ENCODE data around the gene CHAMP1. TPM values are rescaled to one million over a fixed set of nuclear protein-coding genes. Genes with fewer than 3 reads are reported as not detected.

Gene CHAMP1
- total and polyA plus RNA-seq, 2 of the 13 experiments (the other 11 are each of a cell fraction or from before 2014, with no cell fraction given): 8.4 to 9.7 TPM

DNA sequence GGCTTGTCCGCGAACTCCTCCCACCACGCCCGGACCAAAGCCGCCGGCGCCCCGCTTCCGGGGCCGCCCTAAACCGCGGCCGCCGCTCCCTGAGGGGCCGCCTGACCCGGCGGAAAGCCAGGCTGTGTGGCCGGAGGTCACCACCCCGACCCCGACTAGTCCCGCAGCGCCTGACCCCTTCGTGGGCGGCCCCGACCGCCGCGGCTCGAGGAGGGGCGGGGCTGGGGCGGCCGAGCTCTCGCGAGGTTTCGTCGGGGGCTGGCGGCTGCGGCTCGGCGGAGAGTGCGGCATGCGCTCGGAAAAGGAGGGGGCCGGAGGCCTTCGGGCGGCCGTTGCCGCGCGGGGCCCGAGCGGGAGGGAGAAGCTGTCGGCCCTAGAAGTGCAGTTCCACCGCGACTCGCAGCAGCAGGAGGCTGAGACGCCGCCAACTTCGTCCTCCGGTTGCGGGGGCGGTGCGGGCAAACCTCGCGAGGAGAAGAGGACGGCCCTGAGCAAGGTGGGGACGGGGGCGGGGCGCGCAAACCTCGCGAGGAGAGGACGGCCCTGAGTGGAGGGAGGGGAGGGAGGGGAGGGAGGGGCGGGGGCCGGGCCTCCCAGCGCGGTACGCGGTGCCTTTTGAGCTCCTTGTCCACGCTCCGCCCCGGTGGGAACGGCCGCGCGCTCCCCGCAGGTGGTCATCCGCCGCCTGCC lies 32.8 kb upstream of the CHAMP1 start, which contains the start of gene UPF3A (continued):
- TF ChIP-seq, protein P1, sequence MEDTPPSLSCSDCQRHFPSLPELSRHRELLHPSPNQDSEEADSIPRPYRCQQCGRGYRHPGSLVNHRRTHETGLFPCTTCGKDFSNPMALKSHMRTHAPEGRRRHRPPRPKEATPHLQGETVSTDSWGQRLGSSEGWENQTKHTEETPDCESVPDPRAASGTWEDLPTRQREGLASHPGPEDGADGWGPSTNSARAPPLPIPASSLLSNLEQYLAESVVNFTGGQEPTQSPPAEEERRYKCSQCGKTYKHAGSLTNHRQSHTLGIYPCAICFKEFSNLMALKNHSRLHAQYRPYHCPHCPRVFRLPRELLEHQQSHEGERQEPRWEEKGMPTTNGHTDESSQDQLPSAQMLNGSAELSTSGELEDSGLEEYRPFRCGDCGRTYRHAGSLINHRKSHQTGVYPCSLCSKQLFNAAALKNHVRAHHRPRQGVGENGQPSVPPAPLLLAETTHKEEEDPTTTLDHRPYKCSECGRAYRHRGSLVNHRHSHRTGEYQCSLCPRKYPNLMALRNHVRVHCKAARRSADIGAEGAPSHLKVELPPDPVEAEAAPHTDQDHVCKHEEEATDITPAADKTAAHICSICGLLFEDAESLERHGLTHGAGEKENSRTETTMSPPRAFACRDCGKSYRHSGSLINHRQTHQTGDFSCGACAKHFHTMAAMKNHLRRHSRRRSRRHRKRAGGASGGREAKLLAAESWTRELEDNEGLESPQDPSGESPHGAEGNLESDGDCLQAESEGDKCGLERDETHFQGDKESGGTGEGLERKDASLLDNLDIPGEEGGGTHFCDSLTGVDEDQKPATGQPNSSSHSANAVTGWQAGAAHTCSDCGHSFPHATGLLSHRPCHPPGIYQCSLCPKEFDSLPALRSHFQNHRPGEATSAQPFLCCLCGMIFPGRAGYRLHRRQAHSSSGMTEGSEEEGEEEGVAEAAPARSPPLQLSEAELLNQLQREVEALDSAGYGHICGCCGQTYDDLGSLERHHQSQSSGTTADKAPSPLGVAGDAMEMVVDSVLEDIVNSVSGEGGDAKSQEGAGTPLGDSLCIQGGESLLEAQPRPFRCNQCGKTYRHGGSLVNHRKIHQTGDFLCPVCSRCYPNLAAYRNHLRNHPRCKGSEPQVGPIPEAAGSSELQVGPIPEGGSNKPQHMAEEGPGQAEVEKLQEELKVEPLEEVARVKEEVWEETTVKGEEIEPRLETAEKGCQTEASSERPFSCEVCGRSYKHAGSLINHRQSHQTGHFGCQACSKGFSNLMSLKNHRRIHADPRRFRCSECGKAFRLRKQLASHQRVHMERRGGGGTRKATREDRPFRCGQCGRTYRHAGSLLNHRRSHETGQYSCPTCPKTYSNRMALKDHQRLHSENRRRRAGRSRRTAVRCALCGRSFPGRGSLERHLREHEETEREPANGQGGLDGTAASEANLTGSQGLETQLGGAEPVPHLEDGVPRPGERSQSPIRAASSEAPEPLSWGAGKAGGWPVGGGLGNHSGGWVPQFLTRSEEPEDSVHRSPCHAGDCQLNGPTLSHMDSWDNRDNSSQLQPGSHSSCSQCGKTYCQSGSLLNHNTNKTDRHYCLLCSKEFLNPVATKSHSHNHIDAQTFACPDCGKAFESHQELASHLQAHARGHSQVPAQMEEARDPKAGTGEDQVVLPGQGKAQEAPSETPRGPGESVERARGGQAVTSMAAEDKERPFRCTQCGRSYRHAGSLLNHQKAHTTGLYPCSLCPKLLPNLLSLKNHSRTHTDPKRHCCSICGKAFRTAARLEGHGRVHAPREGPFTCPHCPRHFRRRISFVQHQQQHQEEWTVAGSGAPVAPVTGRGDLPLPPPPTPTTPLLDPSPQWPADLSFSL (CRISPR knock-in tag; IDR thresholded peaks at IDR 0.05): no peak
- TF ChIP-seq HCFC1 (IDR thresholded peaks at IDR 0.05; ENCODE audit: low read depth, low read length): no peak
- 0 out of 2 replicates have a peak, but pooled peaks have one; percentile 72 for TF ChIP-seq ZBTB42 (CRISPR knock-in tag; IDR thresholded peaks at IDR 0.05)
- no peak for TF ChIP-seq ZNF253 (CRISPR knock-in tag; IDR thresholded peaks at IDR 0.05; ENCODE audit: borderline replicate concordance)
- no peak for TF ChIP-seq ZNF552 (CRISPR knock-in tag; IDR thresholded peaks at IDR 0.05; ENCODE audit: borderline replicate concordance)
- peak; percentile 61; the same call in 1 of the 2 replicates for TF ChIP-seq ARID2 (CRISPR knock-in tag; IDR thresholded peaks at IDR 0.05; ENCODE audit: borderline replicate concordance)
- TF ChIP-seq MXD1 (CRISPR knock-in tag; IDR thresholded peaks at IDR 0.05): peak; percentile 68
- TF ChIP-seq POLR2AphosphoS2 (IDR thresholded peaks at IDR 0.05; ENCODE audit: low read depth, low read length): no peak
- TF ChIP-seq CENPT (CRISPR knock-in tag; IDR thresholded peaks at IDR 0.05; ENCODE audit: low read depth): peak; percentile 35; the same call in 1 of the 2 replicates
- peak in 1 of 2 experiments; percentile 69; a peak in 2 of 4 replicates for TF ChIP-seq ATF4 (CRISPR knock-in tag; IDR thresholded peaks at IDR 0.05)
- no peak for TF ChIP-seq ZNF230 (CRISPR knock-in tag; IDR thresholded peaks at IDR 0.05)
- TF ChIP-seq, protein P2, sequence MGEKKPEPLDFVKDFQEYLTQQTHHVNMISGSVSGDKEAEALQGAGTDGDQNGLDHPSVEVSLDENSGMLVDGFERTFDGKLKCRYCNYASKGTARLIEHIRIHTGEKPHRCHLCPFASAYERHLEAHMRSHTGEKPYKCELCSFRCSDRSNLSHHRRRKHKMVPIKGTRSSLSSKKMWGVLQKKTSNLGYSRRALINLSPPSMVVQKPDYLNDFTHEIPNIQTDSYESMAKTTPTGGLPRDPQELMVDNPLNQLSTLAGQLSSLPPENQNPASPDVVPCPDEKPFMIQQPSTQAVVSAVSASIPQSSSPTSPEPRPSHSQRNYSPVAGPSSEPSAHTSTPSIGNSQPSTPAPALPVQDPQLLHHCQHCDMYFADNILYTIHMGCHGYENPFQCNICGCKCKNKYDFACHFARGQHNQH (CRISPR knock-in tag; IDR thresholded peaks at IDR 0.05): peak; percentile 64; the same call in 1 of the 2 replicates
